HG03280 (cell line): ENCODE measurements around the gene NBDY.
"Not testable (repeated sequence)": the region's sequence is repeated elsewhere in the genome, so short reads cannot be mapped to it uniquely, and the experiment has no call there.

ENCODE experiments used
- ATAC-seq: cut with Tn5 transposase; IDR thresholded peaks from one replicate; pipeline ENCODE4 v1.9.1; 2021; ENCODE audit warnings: mild to moderate bottlenecking, moderate library complexity; ENCODE audit not compliant: unreplicated experiment

The NBDY gene

GRCh38 chrX:56729152-56729850 lies at the start of gene NBDY:
NBDY (plus strand) TSS chrX:56729243; CDS start chrX:56729354, 111 bp downstream.
- ATAC-seq: peak; percentile 49

GRCh38 chrX:56704530-56704929 lies 24.5 kb upstream of the NBDY start:
- ATAC-seq: not testable (repeated sequence)

GRCh38 chrX:56726605-56727004 lies 2.4 kb upstream of the NBDY start:
- peak; percentile 48 for ATAC-seq

- ATAC-seq: no peak
Measured at GRCh38 chrX:56727531-56727930, 1.5 kb upstream of the NBDY start.

GRCh38 chrX:56728321-56728720 lies 722 bp upstream of the NBDY start:
- ATAC-seq: no peak

GRCh38 chrX:56728752-56729151 lies 291 bp upstream of the NBDY start:
- ATAC-seq: peak; percentile 46

- no peak for ATAC-seq
Measured at GRCh38 chrX:56733459-56734046, 4.5 kb downstream of the NBDY start.

- ATAC-seq: no peak
Measured at GRCh38 chrX:56736219-56736618, 7.2 kb downstream of the NBDY start.

- no peak for ATAC-seq
Measured at GRCh38 chrX:56738670-56739069, 9.6 kb downstream of the NBDY start.

- no peak for ATAC-seq
Measured at GRCh38 chrX:56744996-56745395, 16.0 kb downstream of the NBDY start.

- no peak for ATAC-seq
Measured at GRCh38 chrX:56746996-56747395, 18.0 kb downstream of the NBDY start.

- no peak for ATAC-seq
Measured at GRCh38 chrX:56751071-56751470, 22.0 kb downstream of the NBDY start.

GRCh38 chrX:56757327-56757726 lies 28.3 kb downstream of the NBDY start:
- no peak for ATAC-seq

- no peak for ATAC-seq
Measured at GRCh38 chrX:56758456-56758855, 29.4 kb downstream of the NBDY start.

- ATAC-seq: no peak
Measured at GRCh38 chrX:56759736-56760409, 30.8 kb downstream of the NBDY start.

GRCh38 chrX:56760410-56761124 lies 31.5 kb downstream of the NBDY start:
- not testable (repeated sequence) for ATAC-seq

- ATAC-seq: no peak
Measured at GRCh38 chrX:56761167-56761566, 32.1 kb downstream of the NBDY start.

GRCh38 chrX:56762220-56762619 lies 33.2 kb downstream of the NBDY start:
- no peak for ATAC-seq

GRCh38 chrX:56762707-56763555 lies 33.9 kb downstream of the NBDY start:
- ATAC-seq: no peak

- peak; percentile 31 for ATAC-seq
Measured at GRCh38 chrX:56763556-56764152, 34.6 kb downstream of the NBDY start.
